ENCODE results near the gene NAV2.
"Not testable (repeated sequence)": the region's sequence is repeated elsewhere in the genome, so short reads cannot be mapped to it uniquely, and the experiment has no call there.

The NAV2 gene

GRCh38 chr11:19895037-19895436, 182.4 kb downstream of the NAV2 start:
- H3K27ac Mint-ChIP-seq; H3K36me3 Mint-ChIP-seq (ENCODE audit: low read depth); H3K27me3 Mint-ChIP-seq (ENCODE audit: low read depth); H3K4me1 Mint-ChIP-seq (ENCODE audit: low read depth); H3K9me3 Mint-ChIP-seq; H3K4me3 Mint-ChIP-seq: not testable (repeated sequence)

DNA sequence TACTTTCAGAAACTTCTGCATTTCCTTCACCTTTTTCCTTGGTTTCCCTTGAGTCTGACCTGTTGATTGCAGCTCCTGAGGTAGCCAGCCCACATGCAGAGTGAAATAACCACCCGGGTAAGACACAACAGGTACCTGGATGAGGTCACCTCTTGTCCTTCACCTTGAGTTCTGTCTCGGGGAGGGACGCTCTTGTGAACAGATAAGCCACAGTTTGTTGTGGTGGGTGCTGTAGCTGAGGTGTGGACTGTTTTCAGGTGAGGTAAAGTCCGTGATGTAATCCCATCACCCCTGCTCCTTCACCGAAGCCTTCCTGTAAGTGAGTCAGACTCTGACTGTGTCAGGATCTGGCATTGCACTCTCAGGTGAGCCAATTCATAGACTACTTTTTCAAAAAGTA, 183.1 kb downstream of the NAV2 start:
- Mint-ChIP-seq H3K4me3 (no peak overlapping the region), H3K36me3 (ENCODE audit: low read depth) (no peaks in the 10 kb centered on the region), H3K4me1 (ENCODE audit: low read depth) (no peaks in the 10 kb centered on the region), H3K27ac (no peak overlapping the region), H3K27me3 (ENCODE audit: low read depth) (peaks cover 3% of the 10 kb centered on the region), H3K9me3 (no peaks in the 10 kb centered on the region)

GRCh38 chr11:19903620-19904069, 191.0 kb downstream of the NAV2 start:
- Mint-ChIP-seq H3K4me3 (no peak overlapping the region), H3K27ac (no peak overlapping the region), H3K9me3 (no peaks in the 10 kb centered on the region), H3K36me3 (ENCODE audit: low read depth) (no peaks in the 10 kb centered on the region), H3K4me1 (ENCODE audit: low read depth) (no peaks in the 10 kb centered on the region), H3K27me3 (ENCODE audit: low read depth) (peaks cover 3% of the 10 kb centered on the region)

GRCh38 chr11:19905280-19905853, 192.7 kb downstream of the NAV2 start:
- Mint-ChIP-seq H3K9me3 (no peaks in the 10 kb centered on the region), H3K36me3 (ENCODE audit: low read depth) (no peaks in the 10 kb centered on the region), H3K4me1 (ENCODE audit: low read depth) (no peaks in the 10 kb centered on the region), H3K27ac (no peak overlapping the region), H3K4me3 (no peak overlapping the region), H3K27me3 (ENCODE audit: low read depth) (no peaks in the 10 kb centered on the region)

- Mint-ChIP-seq H3K9me3 (no peaks in the 10 kb centered on the region), H3K27me3 (ENCODE audit: low read depth) (no peaks in the 10 kb centered on the region), H3K4me3 (no peak overlapping the region), H3K4me1 (ENCODE audit: low read depth) (no peaks in the 10 kb centered on the region), H3K36me3 (ENCODE audit: low read depth) (no peaks in the 10 kb centered on the region), H3K27ac (no peak overlapping the region)
Observed at GRCh38 chr11:19906126-19906525, 193.5 kb downstream of the NAV2 start.

DNA sequence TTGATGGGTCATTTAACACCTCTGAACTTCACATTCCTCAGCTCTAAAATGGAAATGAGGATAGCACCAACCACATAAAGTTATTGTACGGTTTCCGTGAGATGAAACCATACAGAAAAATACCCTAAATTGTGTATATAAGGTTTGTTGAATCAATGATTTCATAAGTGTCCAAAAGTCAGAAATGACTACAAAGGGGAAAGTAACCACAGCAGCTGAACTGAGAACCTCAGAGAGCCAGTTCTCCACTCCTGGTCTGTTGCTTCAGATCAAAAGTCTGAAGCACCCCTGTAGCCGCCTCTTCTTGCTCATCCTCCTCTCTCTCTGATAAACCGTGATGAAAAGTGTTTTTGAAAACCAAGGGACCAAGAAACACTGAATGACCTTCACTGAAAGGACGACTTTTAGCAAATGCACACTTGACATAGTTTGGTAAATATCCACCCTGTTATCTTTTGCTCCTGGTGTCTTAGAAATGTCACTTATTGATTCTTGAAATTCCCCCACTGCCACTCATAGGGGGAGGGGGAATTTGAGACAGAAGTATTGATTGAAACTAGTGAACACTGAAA, 194.5 kb downstream of the NAV2 start:
- Mint-ChIP-seq H3K4me1 (ENCODE audit: low read depth) (no peaks in the 10 kb centered on the region), H3K9me3 (no peaks in the 10 kb centered on the region), H3K36me3 (ENCODE audit: low read depth) (no peaks in the 10 kb centered on the region), H3K27me3 (ENCODE audit: low read depth) (peaks cover 3% of the 10 kb centered on the region), H3K27ac (no peak overlapping the region), H3K4me3 (no peak overlapping the region)

DNA sequence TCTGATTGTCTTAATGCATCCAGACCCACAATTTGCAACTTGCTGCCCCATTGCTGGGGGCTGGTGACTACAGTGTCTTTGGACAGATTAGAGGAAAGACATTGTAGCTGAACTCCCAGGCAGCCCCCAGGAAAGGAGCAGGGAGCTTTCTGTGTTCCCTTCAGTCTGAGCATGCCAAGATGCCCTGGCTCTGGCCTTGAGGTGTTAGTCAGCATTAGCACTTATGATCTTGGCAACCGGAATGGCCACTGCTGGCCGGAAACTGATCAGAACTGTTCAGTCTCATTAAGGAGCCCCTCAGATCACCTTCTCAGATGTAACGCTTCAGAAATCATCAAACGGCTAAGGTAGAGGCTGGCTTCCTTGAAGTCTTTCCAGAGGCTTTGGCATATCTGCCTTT, 195.2 kb downstream of the NAV2 start:
- Mint-ChIP-seq H3K4me1 (ENCODE audit: low read depth) (no peaks in the 10 kb centered on the region), H3K4me3 (no peak overlapping the region), H3K27ac (no peak overlapping the region), H3K36me3 (ENCODE audit: low read depth) (no peaks in the 10 kb centered on the region), H3K9me3 (no peaks in the 10 kb centered on the region), H3K27me3 (ENCODE audit: low read depth) (peaks cover 3% of the 10 kb centered on the region)

DNA sequence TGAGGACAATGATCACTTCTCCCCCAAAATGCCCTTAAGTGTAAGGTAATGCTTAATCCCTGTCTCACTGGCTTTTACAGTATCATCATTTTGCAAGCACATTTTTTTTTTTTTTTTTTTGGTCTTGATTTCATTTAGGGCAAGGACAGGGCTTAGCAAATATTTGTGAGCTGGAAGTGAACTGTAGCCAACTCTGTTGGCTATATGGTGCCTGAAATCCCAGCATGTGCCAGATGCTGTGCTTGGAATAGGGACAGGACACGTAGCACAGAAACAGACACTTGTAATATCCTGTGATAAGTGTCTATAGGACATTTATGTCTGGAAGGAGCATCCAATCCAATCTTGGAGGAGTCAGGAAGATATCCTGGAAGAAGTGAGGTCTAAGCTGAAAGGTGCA, 198.3 kb downstream of the NAV2 start:
- peaks cover 3% of the 10 kb centered on the region for H3K27me3 Mint-ChIP-seq (ENCODE audit: low read depth)
- no peaks in the 10 kb centered on the region for H3K4me1 Mint-ChIP-seq (ENCODE audit: low read depth)
- no peak overlapping the region for H3K4me3 Mint-ChIP-seq
- H3K36me3 Mint-ChIP-seq (ENCODE audit: low read depth) = no peaks in the 10 kb centered on the region
- no peaks in the 10 kb centered on the region for H3K9me3 Mint-ChIP-seq
- H3K27ac Mint-ChIP-seq = no peak overlapping the region

DNA sequence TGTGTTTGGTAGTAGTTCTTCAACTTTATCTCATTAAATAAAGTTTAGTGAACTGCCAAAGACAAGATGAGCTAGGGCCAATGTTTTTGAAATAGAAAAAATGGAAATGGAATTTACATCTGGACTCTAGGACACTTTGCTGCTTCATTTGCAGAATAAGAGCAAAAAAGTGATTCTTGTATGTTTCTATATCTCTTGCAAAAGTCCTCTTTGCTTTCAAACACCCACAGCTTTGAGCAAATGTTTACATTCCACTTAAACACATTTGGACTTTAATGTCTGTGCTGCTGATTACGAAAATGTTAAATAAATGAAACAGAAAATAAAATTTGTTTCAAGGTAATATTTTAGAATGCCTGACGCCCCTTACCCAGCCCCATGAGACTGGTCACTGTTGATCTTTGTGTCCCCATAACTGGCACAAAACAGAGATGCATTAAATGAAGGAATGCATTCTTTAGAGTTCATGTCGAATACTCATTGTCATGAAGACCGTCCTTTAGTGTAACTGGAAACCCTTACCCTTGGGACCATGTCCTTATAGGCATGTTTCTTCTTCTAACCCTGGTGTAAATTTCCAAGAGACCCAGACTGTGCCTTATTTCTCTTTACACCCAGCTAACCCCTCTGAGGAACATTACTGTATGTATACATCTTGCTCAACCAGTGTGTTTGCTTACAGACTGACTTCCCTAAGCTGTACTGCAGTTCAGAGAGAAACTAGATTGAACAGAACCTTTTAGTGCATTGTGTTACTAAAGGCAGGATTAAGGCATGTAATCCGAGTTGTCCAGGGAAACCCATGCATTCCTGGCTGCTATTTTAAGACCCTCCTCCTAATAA, 199.7 kb downstream of the NAV2 start:
- Mint-ChIP-seq H3K27ac (no peak overlapping the region), H3K27me3 (ENCODE audit: low read depth) (peaks cover 3% of the 10 kb centered on the region), H3K4me1 (ENCODE audit: low read depth) (no peaks in the 10 kb centered on the region), H3K36me3 (ENCODE audit: low read depth) (no peaks in the 10 kb centered on the region), H3K9me3 (no peaks in the 10 kb centered on the region), H3K4me3 (no peak overlapping the region)

GRCh38 chr11:19912958-19913892, 200.6 kb downstream of the NAV2 start:
- Mint-ChIP-seq H3K27ac (no peak overlapping the region), H3K4me1 (ENCODE audit: low read depth) (no peaks in the 10 kb centered on the region), H3K27me3 (ENCODE audit: low read depth) (peaks cover 3% of the 10 kb centered on the region), H3K36me3 (ENCODE audit: low read depth) (no peaks in the 10 kb centered on the region), H3K4me3 (no peak overlapping the region), H3K9me3 (no peaks in the 10 kb centered on the region)

DNA sequence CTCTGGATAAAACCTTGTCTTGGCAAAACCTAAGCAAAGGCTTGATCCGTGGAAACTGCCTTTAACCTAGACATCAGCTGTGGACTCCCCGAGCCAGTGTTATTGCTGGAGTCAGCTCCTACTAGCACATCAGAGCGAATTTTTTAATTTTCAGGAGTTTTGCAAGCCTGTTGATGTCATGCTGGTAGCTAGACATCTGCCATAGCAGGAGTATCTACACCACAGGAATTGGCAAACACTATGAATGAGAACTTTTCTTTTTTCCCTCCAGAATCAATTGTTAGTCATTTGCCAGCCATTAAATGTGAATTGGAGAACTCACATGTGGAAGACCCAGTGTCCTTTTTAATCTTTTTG, 201.2 kb downstream of the NAV2 start:
- H3K27ac Mint-ChIP-seq = no peak overlapping the region
- H3K27me3 Mint-ChIP-seq (ENCODE audit: low read depth) = peaks cover 3% of the 10 kb centered on the region
- H3K4me1 Mint-ChIP-seq (ENCODE audit: low read depth) = no peaks in the 10 kb centered on the region
- H3K4me3 Mint-ChIP-seq = no peak overlapping the region
- H3K9me3 Mint-ChIP-seq = no peaks in the 10 kb centered on the region
- H3K36me3 Mint-ChIP-seq (ENCODE audit: low read depth) = no peaks in the 10 kb centered on the region

- Mint-ChIP-seq H3K4me1 (ENCODE audit: low read depth) (no peaks in the 10 kb centered on the region), H3K4me3 (no peak overlapping the region), H3K27me3 (ENCODE audit: low read depth) (peaks cover 3% of the 10 kb centered on the region), H3K9me3 (no peaks in the 10 kb centered on the region), H3K36me3 (ENCODE audit: low read depth) (no peaks in the 10 kb centered on the region), H3K27ac (no peak overlapping the region)
Observed at GRCh38 chr11:19915808-19916207, 203.2 kb downstream of the NAV2 start.

GRCh38 chr11:19917069-19917468, 204.4 kb downstream of the NAV2 start:
- Mint-ChIP-seq H3K27me3 (ENCODE audit: low read depth) (no peaks in the 10 kb centered on the region), H3K9me3 (no peaks in the 10 kb centered on the region), H3K27ac (no peak overlapping the region), H3K4me1 (ENCODE audit: low read depth) (no peaks in the 10 kb centered on the region), H3K36me3 (ENCODE audit: low read depth) (no peaks in the 10 kb centered on the region), H3K4me3 (no peak overlapping the region)

DNA sequence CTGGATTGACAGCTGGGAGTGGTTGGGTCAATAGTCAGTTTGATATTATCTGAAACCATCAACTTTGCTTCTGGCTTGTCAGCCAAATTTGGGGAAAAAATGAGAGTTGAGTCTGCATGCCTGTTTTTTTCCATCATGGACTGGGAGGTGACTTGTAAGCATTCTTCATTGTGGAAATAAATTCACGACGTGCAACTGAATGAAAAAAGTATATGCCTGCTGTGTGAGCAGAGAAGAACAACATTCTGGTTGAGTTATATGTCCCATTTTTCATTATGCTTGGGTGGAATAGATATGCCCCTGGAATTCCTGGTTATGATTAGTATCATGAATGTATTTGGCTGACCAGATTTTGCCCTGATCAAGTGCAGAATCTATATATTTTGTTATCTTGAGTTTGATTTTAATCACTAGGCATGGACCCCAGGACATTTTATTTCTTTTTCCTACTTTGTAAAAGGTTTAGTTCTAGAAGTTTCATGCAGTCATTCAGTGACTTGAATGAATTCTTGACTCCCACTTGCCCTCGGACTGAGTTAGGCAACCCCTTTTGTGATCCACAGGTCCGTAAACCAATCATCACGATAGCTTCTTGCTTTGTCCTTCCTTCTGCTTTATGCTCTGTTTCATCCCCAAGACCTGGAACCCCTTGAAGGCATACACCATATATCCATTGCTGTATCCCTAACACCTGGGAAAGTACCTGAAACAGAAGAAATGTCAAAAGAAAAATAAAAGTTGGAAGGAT, 205.8 kb downstream of the NAV2 start:
- Mint-ChIP-seq H3K27me3 (ENCODE audit: low read depth) (peaks cover under 1% of the 10 kb centered on the region), H3K9me3 (no peaks in the 10 kb centered on the region), H3K4me3 (no peak overlapping the region), H3K36me3 (ENCODE audit: low read depth) (no peaks in the 10 kb centered on the region), H3K27ac (no peak overlapping the region), H3K4me1 (ENCODE audit: low read depth) (no peaks in the 10 kb centered on the region)

Measured in T-helper 1 cell treated with Interleukin-12 subunit alpha and Interleukin-12 subunit beta and Interleukin-4 antibody, amounts not matched to agents 30 μg/mL and 1 μg/mL, for 36 hours (primary cell).